ENCODE measurements around the gene SNTN.

GRCh38 chr3:63652066-63652725 is at the start of gene SNTN:
- TF ChIP-seq CTCF (IDR thresholded peaks at IDR 0.05; ENCODE audit: poor library complexity, severe bottlenecking) (no peak), EZH2 (IDR thresholded peaks at IDR 0.05; ENCODE audit: borderline replicate concordance, insufficient read depth, low read length, poor library complexity, severe bottlenecking) (no peak)

Data from neural cell (in vitro differentiated cells).